MCF 10A (cell line): ENCODE data around the gene SLC17A7. TPM values are rescaled to one million over a fixed set of nuclear protein-coding genes. Genes with fewer than 3 reads are reported as not detected.

Experiments
- BruUV-seq: library from RNA; stranded (reverse); fragments of 400-500 nt; replicated peaks from 2 replicates; lab custom pipeline; 2021; lab: Mats Ljungman, UMichigan
- CTCF ChIA-PET: fragments of 300-600 bp; sonication (Branson Sonifier 250); formaldehyde crosslinking; extraction: SDS; loops from one replicate; lab custom pipeline; 2021; ENCODE audit warnings: antibody characterized with exemption, inconsistent platforms; lab: Yijun Ruan, JAX
- POLR2A ChIA-PET: fragments of 300-600, 350-650 bp; sonication (Branson Sonifier 250); formaldehyde crosslinking; extraction: SDS; loops from one replicate; lab custom pipeline; 2020; ENCODE audit warnings: antibody characterized with exemption, inconsistent platforms; lab: Yijun Ruan, JAX
- DNase-seq: peaks from one replicate; pipeline ENCODE4 v3.0.0-alpha.2; 2018; ENCODE audit not compliant: unreplicated experiment
- H3K27ac Mint-ChIP-seq: one replicate; pipeline ENCODE4 v1.8.0; 2022; ENCODE audit warnings: mild to moderate bottlenecking, low read depth, mixed read lengths; ENCODE audit not compliant: unreplicated experiment
- H3K27me3 Mint-ChIP-seq: one replicate; pipeline ENCODE4 v1.8.0; 2022; ENCODE audit warnings: mixed read lengths; ENCODE audit not compliant: insufficient read depth, unreplicated experiment
- H3K36me3 Mint-ChIP-seq: one replicate; pipeline ENCODE4 v1.8.0; 2022; ENCODE audit warnings: mild to moderate bottlenecking, moderate library complexity, mixed read lengths; ENCODE audit not compliant: insufficient read depth, unreplicated experiment
- H3K4me1 Mint-ChIP-seq: one replicate; pipeline ENCODE4 v1.8.0; 2022; ENCODE audit warnings: mixed read lengths; ENCODE audit not compliant: insufficient read depth, unreplicated experiment
- H3K4me3 Mint-ChIP-seq: one replicate; pipeline ENCODE4 v1.8.0; 2022; ENCODE audit warnings: mild to moderate bottlenecking, moderate library complexity, mixed read lengths; ENCODE audit not compliant: unreplicated experiment
- H3K9me3 Mint-ChIP-seq: one replicate; pipeline ENCODE4 v1.8.0; 2022; ENCODE audit warnings: mixed read lengths; ENCODE audit not compliant: unreplicated experiment
- intact Hi-C: fragments of 100-400 bp; cut with micrococcal nuclease; formaldehyde crosslinking; loops from 2 replicates; pipeline ENCODE4 v1.14.1; 2022
- total RNA-seq: library from RNA; stranded (reverse); gene quantifications from 2 replicates; pipeline ENCODE4 v1.2.3, GENCODE V29; 2022
- TF ChIP-seq, protein P1 (sequence below): fragments of 200-600 bp; IDR thresholded peaks from one replicate; pipeline ENCODE4 v1.8.0; 2022; ENCODE audit warnings: antibody characterized with exemption, mild to moderate bottlenecking; ENCODE audit not compliant: unreplicated experiment

Gene SLC17A7
- total RNA-seq, 1 experiment from 2014 or later: not detected

DNA sequence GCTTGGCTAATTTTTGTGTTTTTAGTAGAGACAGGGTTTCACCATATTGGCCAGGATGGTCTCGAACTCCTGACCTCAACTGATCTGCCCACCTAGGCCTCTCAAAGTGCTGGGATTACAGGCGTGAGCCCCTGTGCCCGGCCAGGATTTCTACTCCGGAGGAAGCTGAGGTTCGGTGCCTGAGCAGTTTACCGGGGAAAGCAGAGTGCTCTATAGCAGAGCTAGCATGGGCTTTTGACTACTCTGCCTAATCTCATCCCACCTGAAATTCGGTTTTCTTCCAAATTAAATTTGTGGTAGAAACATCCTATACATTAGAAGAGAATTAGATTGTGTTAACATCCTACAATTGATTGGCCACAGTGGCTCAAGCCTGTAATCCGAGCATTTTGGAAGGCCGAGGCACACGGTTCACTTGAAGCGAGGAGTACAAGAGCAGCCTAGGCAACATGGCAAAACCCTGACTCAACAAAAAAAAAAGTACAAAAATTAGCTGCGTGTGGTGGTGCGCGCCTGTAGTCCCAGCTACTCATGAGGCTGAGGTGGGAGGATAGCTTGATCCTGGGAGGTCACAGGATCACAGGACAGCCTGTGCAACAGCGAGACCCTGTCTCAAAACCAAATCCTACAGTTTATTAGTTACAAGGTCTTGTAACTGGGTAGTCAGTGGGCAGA is 47.7 kb upstream of the SLC17A7 start:
- Mint-ChIP-seq H3K4me3 (peak overlapping the region; percentile 95), H3K9me3 (no peaks in the 10 kb centered on the region), H3K4me1 (no peaks in the 10 kb centered on the region), H3K36me3 (peaks cover 71% of the 10 kb centered on the region), H3K27me3 (no peaks in the 10 kb centered on the region), H3K27ac (peak overlapping the region; percentile 99)
- CTCF ChIA-PET: interaction anchor here (0.6 to 0.8 kb wide), 2 partner anchors 167 to 183 kb away, joined by 3 read pairs; no protein-coding TSS in a partner anchor
- no peak for DNase-seq
- no TSS peak for BruUV-seq
- intact Hi-C loops: loop anchor here (5.0 kb wide), 1 partner anchor 37 kb away; the partner anchor contains the start of genes ALDH16A1 and PIH1D1
- TF ChIP-seq, protein P1, sequence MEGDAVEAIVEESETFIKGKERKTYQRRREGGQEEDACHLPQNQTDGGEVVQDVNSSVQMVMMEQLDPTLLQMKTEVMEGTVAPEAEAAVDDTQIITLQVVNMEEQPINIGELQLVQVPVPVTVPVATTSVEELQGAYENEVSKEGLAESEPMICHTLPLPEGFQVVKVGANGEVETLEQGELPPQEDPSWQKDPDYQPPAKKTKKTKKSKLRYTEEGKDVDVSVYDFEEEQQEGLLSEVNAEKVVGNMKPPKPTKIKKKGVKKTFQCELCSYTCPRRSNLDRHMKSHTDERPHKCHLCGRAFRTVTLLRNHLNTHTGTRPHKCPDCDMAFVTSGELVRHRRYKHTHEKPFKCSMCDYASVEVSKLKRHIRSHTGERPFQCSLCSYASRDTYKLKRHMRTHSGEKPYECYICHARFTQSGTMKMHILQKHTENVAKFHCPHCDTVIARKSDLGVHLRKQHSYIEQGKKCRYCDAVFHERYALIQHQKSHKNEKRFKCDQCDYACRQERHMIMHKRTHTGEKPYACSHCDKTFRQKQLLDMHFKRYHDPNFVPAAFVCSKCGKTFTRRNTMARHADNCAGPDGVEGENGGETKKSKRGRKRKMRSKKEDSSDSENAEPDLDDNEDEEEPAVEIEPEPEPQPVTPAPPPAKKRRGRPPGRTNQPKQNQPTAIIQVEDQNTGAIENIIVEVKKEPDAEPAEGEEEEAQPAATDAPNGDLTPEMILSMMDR: no peak
- POLR2A ChIA-PET: interaction anchor here (0.6 to 3.7 kb wide), 16 partner anchors 8 to 612 kb away, joined by 3 to 69 read pairs (median 4); partner anchors contain the start of genes ALDH16A1, NOSIP, PIH1D1 and PRMT1

DNA sequence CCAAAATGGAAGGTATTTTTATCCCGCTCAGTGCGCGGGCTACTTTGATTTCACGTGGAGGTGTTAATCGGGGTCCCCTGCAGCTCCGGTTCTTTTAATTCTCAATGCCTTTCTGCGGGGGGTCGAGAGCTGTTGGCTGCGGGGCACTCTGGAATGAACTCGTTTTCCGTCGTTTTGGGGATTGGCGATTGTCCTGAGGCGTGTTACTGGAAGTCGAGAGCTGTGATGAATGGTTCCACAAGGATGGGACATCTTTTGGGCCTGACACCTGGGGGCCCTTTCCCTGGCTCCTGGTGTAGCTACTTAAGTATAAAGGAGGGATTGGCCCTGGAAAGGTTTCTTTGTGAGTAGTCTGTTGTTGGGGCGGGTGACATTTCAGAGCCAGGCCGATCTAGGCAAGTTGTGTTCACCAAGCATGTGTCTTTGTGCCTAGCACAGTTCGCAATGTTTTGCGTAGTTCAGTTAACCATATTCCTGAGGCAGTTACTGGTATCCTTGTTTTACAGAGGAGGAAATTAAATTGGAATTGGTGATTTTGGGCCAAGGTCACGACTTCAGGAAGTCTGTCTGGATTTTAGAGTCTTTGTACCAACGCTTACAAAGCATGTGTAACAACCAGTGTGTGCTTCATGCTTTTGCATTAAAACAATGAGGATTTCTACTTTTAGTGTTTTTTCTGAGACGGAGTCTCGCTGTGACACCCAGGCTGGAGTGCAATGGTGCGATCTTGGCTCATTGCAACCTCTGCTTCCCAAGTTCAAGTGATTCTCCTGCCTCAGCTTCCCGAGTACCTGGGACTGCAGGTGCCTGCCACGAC is 46.9 kb upstream of the SLC17A7 start:
- ChIA-PET POLR2A (interaction anchor here (0.5 to 3.7 kb wide), 20 partner anchors 9 to 389 kb away, joined by 3 to 69 read pairs (median 4); partner anchors contain the start of genes AKT1S1, ALDH16A1, FUZ and NOSIP), CTCF (interaction anchor here (0.8 kb wide), 1 partner anchor 188 kb away, joined by 3 read pairs; no protein-coding TSS in a partner anchor)
- no peak for DNase-seq
- intact Hi-C loops: loop anchor here (5.0 kb wide), 1 partner anchor 36 kb away; the partner anchor contains the start of genes ALDH16A1 and PIH1D1
- Mint-ChIP-seq H3K4me1 (no peaks in the 10 kb centered on the region), H3K27ac (peak overlapping the region; percentile 99), H3K36me3 (peaks cover 63% of the 10 kb centered on the region), H3K4me3 (peak overlapping the region; percentile 95), H3K9me3 (no peaks in the 10 kb centered on the region), H3K27me3 (no peaks in the 10 kb centered on the region)
- TF ChIP-seq, protein P1: no peak
- no TSS peak for BruUV-seq

DNA sequence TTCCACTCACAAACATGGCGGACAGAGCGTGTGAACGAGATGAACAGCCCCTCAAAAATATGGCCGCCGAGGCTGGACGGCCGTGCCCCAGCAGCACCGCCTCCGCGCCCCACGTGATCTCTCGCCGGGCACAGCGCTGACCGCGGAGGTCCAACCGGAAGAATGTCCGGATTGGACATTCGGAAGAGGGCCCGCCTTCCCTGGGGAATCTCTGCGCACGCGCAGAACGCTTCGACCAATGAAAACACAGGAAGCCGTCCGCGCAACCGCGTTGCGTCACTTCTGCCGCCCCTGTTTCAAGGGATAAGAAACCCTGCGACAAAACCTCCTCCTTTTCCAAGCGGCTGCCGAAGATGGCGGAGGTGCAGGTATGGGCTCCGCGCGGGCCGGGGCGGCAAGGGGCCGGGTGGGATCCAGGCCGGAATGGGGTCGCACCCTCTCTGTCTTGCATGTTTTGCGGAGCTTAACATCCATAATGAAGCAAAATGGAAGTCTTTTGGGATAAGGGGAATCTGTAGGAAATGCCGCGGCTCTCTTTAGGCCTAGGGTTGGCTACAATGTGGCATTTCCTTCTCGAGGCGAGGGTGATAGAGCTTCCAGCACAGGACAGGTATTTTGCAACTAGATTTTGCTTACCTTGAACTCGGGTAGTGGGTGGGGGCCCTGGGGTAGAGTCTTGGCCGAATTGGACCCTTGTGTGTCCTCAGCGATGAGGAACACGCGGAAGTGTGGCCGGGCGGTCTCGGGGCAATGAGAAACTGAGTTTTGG is 46.1 kb upstream of the SLC17A7 start, which contains the start of gene RPL13A:
Gene RPL13A (plus strand): TSS at position 332 of the 769 bp plus-strand sequence. CDS start 22 bp downstream, at position 354.
- Mint-ChIP-seq H3K27me3 (no peaks in the 10 kb centered on the region), H3K36me3 (peaks cover 55% of the 10 kb centered on the region), H3K9me3 (no peaks in the 10 kb centered on the region), H3K4me1 (no peaks in the 10 kb centered on the region), H3K4me3 (peak within 1 kb of the TSS; percentile 95), H3K27ac (peak within 1 kb of the TSS; percentile 99)
- TF ChIP-seq, protein P1: no peak
- CTCF ChIA-PET: interaction anchor here (0.8 kb wide), 1 partner anchor 189 kb away, joined by 3 read pairs; no protein-coding TSS in a partner anchor
- BruUV-seq: TSS peak; percentile 62
- POLR2A ChIA-PET: interaction anchor here (0.7 to 3.7 kb wide), 16 partner anchors 10 to 389 kb away, joined by 3 to 69 read pairs (median 4); partner anchors contain the start of genes AKT1S1, ALDH16A1, FUZ and NOSIP
- peak; percentile 100 for DNase-seq
- intact Hi-C loops: loop anchor here (5.0 kb wide), 1 partner anchor 35 kb away; the partner anchor contains the start of genes ALDH16A1 and PIH1D1
